ENCODE results near the gene CD1D.
"Not testable (repeated sequence)": the region's sequence is repeated elsewhere in the genome, so short reads cannot be mapped to it uniquely, and the experiment has no call there.

CD1D gene

DNA sequence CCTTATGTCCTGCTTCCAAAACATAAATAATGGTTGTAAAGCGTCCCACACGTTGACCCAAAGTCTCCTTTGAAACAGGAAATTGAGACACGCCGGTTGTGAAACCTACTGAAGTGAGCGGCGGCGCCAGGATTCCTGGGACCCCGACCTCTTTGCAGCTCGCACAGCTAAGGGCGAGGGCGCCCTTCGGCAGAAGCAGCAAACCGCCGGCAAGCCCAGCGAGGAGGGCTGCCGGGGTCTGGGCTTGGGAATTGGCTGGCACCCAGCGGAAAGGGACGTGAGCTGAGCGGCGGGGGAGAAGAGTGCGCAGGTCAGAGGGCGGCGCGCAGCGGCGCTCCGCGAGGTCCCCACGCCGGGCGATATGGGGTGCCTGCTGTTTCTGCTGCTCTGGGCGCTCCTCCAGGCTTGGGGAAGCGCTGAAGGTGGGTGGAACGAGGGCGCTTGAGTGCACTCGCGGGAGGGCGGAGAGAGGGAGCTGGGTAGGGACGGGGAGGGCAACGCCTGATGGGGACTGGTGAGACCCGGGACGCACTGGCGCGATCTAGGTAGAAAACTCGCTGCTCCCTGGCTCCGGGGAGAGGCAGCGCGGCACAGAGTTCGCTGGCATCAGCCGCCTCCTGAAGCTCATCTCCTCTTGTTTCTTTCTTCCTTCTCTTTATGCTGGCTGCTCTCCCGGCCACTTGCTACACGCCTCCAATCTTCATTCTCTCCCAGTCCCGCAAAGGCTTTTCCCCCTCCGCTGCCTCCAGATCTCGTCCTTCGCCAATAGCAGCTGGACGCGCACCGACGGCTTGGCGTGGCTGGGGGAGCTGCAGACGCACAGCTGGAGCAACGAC lies at the start of gene CD1D:
CD1D (plus strand) TSS at position 155 of the 836 bp plus-strand sequence; CDS start at position 362, 207 bp downstream.
- peak; percentile 73 for DNase-seq

DNA sequence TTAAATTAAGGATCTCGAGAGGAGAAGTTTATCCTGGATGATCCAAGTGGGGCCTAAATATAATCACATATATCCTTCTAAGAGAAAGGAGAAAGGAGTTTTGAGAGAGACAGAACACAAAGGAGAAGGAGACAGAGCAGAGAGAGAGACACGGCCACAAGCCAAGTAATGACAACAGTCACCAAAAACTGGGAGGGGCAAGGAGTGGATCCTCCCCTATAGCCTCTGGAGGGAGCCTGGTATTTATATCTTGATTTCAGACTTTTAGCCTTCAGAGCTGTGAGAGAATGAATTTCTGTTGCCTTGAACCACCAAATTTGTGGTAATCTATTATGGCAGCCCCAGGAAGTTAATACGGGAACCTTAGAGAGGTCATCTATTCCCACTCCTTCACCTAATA lies 49.5 kb upstream of the CD1D start:
- DNase-seq: no peak

DNA sequence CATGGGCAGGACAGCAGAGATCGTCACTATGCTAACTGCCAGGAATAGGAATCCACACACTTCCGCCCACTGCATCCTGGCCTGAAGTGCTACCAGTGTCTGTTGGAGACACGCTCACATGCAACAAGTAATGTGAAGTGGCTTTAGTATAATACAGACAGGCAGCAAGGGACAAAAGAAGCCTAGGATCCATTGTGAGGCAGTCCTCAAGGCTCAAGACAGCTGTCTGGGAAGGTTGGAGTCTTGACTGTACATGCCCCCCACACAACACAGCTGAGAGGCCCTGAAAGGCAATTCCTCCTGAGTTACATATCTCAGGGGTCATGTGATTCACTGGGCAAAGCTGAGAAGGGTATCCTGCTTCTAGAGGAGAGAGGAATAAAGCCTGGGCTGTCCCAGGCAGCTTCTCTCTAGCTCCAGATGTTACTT lies 39.9 kb upstream of the CD1D start:
- no peak for DNase-seq

DNA sequence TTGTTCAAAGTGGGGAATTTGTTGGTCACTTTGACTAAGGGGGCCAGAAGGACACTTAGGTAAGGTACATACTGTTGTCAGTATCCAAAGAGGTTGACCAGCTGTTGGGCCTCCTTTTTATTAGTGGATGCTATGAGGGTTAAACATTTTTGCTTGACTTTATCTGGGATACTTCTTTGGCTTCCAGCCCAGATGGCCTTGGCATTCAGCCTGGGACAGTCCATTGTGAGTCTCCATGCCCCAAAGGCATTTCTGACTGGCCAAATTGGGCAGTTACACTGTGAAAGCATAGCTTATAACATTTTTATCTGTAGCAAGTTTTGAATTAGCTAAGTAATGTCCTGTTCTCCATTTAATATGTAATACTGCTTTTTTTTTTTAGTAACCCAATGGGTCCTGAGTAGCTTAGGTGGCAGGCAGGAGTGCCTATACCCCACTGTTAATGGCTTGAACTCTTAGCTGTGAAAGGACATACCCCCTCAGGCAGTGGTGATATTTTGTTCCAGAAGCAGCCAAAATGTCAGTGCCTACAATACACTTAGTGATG lies 35.4 kb upstream of the CD1D start:
- no peak for DNase-seq

DNA sequence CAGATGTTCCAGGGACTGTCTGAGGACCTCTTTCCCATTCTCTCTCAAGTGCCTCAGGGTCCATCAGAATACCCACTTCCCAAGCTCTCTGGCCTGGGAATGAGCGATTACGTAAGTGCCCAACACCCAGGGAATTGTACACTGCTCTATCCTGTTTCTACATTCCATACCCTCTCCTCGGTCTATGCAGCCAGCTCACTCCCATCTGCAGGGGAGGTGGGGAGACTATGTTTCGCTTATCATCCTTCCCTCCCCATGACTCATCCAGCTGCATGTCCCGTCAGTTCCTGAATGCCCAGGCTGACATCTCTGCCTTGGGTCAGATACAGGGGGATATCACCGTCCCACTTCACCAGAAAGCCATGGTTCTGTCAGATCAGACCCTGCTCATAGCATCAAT lies 34.5 kb upstream of the CD1D start:
- no peak for DNase-seq

DNA sequence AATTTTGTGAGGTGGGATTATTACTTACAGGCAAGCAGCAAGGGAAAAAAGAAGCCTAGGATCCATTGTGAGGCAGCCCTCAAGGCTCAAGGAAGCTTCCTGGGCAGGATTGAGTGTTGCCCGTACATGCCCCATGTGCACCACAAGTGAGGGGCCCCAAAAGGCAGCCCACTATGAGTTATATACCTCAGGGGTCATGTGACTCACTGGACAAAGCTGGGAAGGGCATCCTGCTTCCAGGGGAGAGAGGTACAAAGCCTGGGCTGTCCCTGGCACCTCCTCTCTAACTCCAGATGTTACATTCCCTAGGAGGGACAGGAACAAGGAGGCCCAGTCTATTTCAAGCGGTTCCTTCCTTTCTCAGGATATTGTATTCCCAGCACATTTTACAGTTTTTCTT lies 34.0 kb upstream of the CD1D start:
- no peak for DNase-seq

DNA sequence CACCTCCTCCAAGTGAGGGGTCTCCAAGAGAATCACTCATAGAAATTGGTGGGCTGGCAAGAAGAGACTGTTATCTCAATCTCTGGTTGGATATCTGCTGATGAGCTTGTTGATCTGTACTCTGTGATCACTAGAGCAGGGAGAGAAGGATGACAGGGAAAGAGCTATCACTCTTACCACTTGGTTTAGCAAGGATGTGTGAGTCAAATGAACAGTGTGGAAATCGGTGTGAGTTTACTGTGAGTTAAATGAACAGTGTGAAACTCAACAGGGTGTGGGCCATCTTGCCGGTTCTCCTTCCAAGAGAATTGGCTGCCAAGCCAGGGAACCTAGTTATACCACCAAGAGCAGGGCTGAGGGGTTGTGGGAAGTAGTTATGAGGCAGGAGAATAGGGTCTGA lies 33.3 kb upstream of the CD1D start:
- no peak for DNase-seq

DNA sequence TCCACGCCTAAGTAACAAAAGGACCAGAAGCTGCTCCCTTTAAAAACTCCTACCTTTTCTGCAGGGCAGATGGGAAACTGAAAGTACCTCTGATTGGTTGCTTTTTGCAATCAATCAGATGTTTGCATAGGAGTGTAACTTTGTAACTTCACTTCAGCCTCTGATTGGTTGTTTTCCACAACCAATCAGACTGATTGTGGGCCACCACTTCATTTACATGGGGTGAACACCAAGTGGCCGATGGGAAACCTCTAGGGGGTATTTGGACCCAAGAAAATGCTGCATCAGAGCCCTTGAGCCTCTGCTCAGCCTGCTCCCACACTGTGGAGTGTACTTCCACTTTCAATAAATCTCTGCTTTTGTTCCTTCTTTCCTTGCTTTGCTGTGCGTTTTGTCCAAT lies 32.8 kb upstream of the CD1D start:
- DNase-seq: no peak

DNA sequence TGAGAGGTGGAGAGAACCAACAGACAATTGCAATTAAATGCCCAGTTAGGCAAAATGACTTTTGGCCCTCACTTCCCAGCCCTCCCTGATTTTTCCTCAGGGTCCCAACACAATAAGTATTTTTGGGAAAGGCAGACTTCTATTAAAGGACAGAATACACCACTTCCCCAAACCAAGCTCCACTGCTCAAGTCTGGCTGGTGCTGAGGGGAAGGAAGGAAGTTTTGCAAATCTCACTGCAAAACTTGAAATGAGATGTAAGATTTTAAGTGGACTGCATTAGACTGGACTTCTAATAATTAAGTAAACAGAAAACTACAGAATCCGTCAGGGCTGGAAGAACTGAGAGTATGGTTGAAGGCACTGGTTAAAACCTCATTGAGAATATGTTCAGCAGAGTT lies 32.2 kb upstream of the CD1D start:
- peak; percentile 60 for DNase-seq

DNA sequence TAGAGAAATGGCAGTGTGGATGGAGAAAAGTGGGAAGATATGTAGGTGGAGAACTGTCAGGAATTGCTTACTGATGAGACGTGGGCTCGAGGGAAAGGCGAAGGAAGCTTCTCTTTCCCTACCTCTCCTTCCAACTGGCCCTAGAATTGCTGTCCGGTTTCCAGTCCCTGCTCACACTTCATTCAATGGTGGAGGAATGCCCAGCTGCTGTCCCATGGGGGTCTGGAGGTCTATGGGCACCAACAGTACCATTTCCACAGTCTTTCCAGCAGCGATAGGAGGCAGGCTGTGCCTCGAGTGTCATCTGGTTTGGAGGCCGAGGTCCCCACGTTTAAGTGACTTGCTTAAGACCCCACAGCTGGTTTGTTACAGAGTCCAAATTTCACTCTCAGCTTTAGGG lies 31.5 kb upstream of the CD1D start:
- no peak for DNase-seq

DNA sequence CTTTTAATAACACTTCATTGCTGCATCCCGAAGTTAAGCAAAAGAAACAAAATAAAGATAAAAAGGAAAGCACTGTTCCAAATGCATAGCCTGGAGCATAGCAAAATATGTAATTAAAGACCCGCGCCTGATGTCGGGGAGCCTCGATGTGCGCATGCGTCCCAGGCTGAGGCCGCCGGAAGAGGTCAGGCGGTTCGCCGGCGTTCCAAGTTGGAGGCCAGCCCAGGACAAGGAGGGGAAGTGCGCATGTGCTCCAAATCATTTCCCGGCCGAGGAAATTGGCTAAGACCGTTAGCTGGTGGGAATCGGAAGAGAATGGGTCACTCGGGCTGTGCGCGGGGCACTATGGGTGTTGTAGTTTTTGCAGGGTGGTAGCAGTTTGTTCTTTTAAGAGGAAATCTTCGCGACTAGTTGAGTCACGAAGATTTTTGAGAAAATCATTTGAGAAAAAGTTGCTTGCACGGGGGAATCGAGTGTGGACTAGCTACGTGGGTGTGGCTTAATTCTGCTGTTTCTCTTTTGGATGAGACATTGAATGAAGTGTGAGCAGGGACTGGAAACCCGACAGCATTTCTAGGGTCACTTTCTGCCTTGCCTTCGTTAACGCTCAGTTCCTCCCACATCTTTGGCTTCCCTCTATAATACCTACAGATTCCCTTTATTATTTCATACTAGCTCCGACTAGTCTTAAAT lies 31.0 kb upstream of the CD1D start:
- peak; percentile 98 for DNase-seq

DNA sequence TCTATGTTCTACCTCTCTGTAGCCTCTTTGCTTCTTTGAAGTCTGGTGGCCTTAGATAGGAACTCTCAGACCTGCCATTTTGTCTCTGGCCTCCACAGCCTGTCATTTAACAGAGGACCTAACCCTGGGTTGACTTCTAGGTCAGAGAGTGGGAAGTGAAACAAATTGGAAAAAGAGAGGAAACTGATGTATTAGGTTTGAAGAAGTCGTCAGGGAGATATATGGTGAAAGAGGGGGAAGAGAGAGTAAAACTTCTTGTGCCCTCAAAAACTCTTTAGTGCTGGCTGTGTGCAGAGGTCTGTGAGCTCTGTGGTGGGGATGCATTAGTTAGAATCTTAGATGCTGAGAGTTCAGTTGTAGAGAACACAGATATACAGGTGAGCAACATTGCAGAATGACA lies 30.2 kb upstream of the CD1D start:
- DNase-seq: peak; percentile 99

DNA sequence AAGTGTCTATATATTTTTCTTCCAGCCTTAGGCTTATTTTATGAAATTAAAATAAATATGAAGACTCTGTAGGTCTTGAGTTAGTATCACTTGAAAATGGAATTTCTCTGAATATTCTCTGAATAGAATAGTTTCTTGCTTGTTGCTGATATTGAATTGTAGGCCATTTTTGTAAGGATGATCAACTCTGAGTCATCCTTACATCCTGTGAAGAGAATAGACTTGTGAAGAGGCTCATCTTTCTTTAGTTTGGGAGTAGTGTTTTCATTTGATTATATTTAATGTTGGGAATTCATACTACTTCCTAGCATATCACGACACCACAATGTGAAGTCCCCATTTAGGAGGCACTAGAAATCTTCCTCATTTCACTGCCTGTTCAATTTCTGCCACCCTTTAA lies 27.5 kb upstream of the CD1D start:
- DNase-seq: no peak

DNA sequence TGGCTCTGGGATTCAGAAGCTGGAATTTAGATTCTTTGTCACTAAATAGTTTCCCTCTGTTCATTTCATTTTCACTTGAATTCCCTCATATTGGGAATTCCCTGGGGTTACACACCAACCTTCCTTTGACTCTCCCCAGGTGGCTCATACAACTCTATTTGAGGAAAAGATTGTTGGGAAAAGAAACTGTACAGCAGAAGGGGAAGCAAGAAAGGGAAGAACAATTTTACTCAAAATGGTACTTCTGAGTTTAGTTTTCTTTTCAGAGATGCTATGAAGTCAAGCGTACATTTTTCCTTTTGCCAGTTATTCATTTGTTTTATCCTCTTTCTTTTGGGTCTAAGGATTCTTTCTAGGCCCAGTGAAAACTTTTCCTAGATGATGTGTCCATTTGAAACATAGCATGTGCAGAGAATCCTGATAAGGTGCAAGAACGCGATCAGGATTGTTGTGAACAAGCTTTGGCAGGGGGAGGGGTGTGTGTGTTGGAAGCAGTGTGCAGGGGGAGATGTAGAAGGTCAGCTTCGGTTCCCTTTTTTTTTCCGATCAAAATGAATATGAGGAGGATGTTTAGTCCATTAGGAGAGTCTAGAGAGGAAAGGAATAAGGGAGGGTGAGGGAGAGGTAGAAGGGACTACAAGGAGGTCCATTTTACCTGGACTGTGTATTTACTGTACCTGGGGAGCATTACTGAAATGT lies 26.8 kb upstream of the CD1D start:
- peak; percentile 66 for DNase-seq

DNA sequence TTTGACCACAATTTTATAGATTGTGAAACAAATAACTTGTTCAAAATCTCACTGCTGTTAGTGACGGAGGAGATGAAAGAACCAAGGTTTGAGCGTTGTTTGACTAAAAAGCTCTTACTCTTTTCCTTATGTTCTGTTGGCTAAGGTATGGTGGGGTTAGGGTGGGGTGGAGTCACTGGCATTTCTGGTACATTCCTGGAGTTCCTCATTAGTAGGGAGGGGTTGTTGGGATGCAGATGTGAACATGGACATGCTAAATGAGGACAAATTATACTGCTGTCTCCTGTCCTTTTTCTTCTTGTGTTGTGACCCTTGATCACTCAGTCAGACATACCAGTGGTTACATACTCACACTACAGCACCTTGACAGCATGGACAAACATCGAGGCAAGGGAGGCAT lies 26.2 kb upstream of the CD1D start:
- DNase-seq: no peak

DNA sequence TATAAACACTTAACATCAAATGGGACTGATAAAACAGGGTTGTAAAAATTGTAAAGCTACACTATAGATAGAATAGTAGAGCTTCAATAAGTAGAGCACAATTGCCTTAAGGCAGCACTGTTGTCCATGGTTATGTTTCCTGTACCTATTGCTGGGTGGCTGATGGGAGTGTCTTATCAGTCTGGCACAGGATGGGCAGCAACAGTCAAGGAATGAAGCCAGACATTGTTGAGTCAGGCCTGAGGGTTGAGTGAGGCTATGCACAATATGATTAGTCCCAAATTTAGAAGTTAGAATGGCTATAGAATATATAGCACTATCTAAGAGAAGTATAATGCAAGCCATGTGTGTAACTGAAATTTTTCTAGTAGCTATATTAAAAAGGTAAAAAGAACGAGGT lies 25.0 kb upstream of the CD1D start:
- no peak for DNase-seq

DNA sequence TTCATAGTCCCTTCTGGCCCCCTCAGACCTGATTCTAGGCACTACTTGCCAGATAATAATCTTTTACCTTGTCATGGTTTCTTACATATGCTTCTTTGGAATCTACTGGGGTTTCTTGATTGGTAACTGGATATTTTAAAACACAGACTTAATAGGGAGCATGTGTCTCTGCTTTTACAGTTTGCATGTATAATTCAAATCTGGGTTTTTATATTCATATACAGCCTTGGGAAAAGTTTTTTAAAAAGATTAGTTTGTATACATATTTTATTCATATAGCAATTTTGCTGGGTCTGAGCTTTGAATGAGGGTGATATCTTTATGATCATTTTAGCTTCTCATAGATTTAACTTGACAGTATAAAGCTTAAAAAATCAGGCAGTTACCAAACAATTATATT lies 21.1 kb upstream of the CD1D start:
- DNase-seq: no peak

DNA sequence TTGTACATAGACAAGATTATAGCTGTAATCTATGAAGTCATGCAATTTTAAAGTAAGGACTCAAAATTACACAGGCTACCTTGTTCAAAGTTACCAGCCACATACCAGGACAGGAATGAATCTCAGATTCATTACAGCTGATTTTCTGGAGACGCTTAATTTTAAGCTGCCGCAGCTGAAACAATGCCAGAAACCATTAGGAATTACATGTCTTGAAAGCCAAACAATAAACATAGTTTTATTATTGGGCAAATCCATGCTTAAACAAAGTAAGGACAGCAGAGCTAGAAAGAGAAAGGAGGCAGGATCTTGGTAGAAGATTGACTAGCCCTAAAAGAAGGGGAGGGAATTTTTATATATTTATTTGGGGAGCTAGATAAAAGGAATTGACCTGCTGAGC lies 19.2 kb upstream of the CD1D start:
- no peak for DNase-seq

DNA sequence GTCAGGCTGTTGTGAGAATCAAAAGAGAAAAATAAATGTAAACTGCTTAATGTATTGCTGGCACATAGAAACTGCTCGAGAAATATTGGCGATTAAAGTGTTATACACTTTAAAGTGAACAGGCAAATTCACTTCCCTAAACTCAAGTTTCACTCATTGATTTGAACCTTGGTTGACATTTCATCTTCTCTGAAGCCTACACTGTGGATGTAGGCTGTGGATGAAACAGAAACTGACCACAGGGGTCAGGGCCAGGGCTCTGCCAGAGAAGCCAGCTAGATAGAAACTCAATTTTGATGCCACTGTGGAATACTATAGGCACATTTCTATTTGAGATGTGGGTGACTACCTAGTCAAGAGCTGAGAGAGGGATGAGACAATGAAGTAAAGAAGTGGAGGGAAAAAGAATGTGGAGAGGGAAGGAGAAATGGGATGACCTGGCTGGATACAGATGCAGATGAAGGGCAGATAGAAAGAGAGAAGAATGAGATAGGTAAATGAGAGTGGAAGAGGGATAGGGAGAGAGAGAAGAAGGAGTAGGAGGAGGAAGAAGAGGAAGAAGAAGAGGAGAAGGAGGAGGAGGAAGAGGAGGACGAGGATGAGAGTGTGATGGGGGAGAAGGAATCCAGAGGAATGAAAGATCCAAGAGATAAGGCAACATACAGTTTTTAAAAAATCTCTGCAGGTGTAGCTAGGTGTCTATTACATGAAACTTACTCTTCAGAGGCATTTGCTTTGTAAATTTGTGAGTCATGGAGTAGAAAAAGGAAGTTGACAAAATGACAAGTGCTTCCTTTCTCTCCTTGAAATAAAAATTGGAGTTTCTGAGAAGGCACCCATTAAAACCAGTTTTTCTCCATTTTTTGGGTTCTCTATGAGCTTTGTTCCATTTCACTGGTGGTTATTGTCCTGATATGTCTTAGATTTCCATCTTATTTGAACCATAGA lies 17.4 kb upstream of the CD1D start:
- DNase-seq: peak; percentile 96

DNA sequence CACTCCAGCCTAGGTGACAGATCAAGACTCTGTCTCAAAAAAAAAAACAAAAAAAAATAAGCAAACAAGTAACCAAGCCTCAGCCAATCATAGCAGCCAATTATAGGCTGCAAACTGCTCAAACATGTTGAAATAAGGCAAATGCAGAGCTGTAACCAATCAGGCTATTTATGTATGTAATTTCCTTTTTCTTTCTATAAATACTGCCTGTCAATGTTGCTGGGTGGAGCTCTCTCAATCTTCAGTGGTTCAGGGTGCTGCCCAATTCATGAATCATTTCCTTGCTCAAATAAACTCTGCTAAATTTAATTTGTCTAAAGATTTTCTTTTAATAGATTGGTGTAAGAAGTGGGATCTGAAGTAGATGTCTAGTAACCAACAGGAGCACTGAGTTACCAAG lies 11.6 kb upstream of the CD1D start:
- DNase-seq: peak; percentile 85

DNA sequence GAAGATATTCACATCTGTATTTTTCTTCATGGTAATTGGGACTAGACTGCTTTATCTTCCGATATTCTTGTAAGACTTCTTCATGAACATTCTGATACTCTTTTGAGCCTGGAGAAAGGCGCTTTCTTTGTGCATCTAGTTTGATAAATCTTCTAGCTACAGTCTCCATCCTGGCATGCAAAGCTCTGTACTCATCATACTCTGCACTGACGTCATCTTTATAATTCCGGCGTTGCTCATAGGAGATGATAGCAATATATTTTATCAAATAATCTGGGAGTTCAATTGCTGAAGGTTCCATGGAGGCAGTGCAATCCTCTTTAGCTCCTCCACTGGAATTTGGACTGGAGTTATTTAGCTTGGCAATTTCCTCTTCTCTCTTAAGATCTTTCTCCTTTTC lies 4.8 kb upstream of the CD1D start:
- not testable (repeated sequence) for DNase-seq

DNA sequence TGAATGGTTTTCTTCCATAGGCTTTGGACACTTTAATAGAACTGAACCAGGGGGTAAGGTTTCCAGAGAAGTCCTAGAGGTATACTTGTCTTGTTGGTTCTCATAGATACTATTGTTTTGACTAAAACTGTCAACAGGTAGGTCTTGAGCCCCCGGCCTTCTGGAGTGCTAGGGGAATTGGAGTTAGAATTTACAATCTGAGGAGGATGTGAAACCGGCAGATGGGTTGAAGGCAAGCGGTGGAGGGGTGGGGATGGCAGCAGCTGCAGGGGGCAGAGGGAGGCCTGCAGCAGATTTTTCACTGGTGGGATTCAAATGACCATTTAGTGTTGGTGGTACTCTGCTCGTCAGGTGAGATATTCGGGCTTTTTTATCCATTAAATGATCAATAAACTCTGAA lies 4.3 kb upstream of the CD1D start:
- DNase-seq: peak; percentile 6
